Fibroblast of lung (primary cell): ENCODE data around the gene LYPD6B.

Experiments used
- EZH2 ChIP-seq: IDR thresholded peaks from 2 replicates; pipeline ENCODE4 v1.5.1; 2012; ENCODE audit warnings: low read length, control low read depth, mild to moderate bottlenecking; ENCODE audit errors: missing control alignments
- TF ChIP-seq, protein P1 (sequence below), 2 donors: IDR thresholded peaks in 1 of 2; conservative IDR thresholded peaks in 1 of 2; 1 replicate in 1 of 2; 2 replicates in 1 of 2; pipeline ENCODE4 v1.5.1; 2011 to 2012; ENCODE audit warnings: low read length in 2 of 2, control low read depth in 1 of 2, inconsistent platforms in 1 of 2, low read depth in 1 of 2, mild to moderate bottlenecking in 1 of 2

DNA sequence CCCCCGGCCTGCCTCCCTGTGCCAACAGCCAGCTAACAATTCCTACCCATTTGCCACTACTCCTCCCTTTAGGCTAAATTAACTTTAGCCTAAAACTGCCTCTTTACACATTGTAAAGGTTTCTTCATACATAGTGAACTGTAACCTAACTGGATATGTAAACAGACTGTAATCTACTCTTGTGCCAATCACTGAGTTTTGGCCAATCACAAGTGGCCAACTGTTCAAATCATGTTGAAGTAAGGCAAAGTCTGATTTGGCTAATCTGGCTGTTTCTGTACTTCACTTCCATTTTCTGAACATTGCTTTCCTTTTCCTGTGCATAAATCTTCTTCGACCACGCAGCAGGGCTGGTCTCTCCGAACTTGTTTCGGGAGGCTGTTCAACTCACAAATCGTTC, 188.3 kb downstream of the LYPD6B start:
- TF ChIP-seq, protein P1, sequence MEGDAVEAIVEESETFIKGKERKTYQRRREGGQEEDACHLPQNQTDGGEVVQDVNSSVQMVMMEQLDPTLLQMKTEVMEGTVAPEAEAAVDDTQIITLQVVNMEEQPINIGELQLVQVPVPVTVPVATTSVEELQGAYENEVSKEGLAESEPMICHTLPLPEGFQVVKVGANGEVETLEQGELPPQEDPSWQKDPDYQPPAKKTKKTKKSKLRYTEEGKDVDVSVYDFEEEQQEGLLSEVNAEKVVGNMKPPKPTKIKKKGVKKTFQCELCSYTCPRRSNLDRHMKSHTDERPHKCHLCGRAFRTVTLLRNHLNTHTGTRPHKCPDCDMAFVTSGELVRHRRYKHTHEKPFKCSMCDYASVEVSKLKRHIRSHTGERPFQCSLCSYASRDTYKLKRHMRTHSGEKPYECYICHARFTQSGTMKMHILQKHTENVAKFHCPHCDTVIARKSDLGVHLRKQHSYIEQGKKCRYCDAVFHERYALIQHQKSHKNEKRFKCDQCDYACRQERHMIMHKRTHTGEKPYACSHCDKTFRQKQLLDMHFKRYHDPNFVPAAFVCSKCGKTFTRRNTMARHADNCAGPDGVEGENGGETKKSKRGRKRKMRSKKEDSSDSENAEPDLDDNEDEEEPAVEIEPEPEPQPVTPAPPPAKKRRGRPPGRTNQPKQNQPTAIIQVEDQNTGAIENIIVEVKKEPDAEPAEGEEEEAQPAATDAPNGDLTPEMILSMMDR (conservative IDR thresholded peaks at IDR 0.05 in 1 of 2, IDR thresholded peaks at IDR 0.05 in 1 of 2; ENCODE audit: low read depth in 1 of 2, low read length in 2 of 2): no peak
- TF ChIP-seq EZH2: no peak
